ENCODE measurements around the gene SPACA9. TPM values are rescaled to one million over a fixed set of nuclear protein-coding genes. Genes with fewer than 3 reads are reported as not detected.

The SPACA9 gene
- total RNA-seq, 2 donors from 2014 or later: 1.1 to 2.7 TPM

GRCh38 chr9:132905726-132906125 is 27.0 kb downstream of the SPACA9 start:
- Histone ChIP-seq H3K27ac (no peak overlapping the region), H3K4me1 (no peaks in the 10 kb centered on the region), H3K9ac (ENCODE audit: low read depth in 2 of 2, low read length in 2 of 2) (no peak overlapping the region), H3K9me3 (no peaks in the 10 kb centered on the region), H3K27me3 (no peaks in the 10 kb centered on the region), H3K36me3 (peaks cover 5% of the 10 kb centered on the region), H3K4me3 (no peak overlapping the region)
- TF ChIP-seq CTCF (IDR thresholded peaks at IDR 0.05): no peak
- intact Hi-C loops (cut with DNase I): no loop called here
- DNase-seq: no peak

GRCh38 chr9:132908635-132909034 is 29.9 kb downstream of the SPACA9 start:
- Histone ChIP-seq H3K4me1 (no peaks in the 10 kb centered on the region), H3K9me3 (no peaks in the 10 kb centered on the region), H3K4me3 (no peak overlapping the region), H3K36me3 (no peaks in the 10 kb centered on the region), H3K27me3 (no peaks in the 10 kb centered on the region), H3K9ac (ENCODE audit: low read depth in 2 of 2, low read length in 2 of 2) (no peak overlapping the region), H3K27ac (no peak overlapping the region)
- intact Hi-C loops (cut with DNase I): no loop called here
- no peak for TF ChIP-seq CTCF (IDR thresholded peaks at IDR 0.05)
- DNase-seq: no peak

- H3K27ac ChIP-seq: no peak overlapping the region
- no peak overlapping the region for H3K9ac ChIP-seq (ENCODE audit: low read depth in 2 of 2, low read length in 2 of 2)
- no peaks in the 10 kb centered on the region for H3K4me1 ChIP-seq
- H3K36me3 ChIP-seq: no peaks in the 10 kb centered on the region
- H3K9me3 ChIP-seq: no peaks in the 10 kb centered on the region
- TF ChIP-seq CTCF (IDR thresholded peaks at IDR 0.05): no peak
- intact Hi-C loops (cut with DNase I): no loop called here
- no peak overlapping the region for H3K4me3 ChIP-seq
- H3K27me3 ChIP-seq: no peaks in the 10 kb centered on the region
- no peak for DNase-seq
Measured at GRCh38 chr9:132909311-132909710, 30.6 kb downstream of the SPACA9 start.

GRCh38 chr9:132910376-132910775 is 31.7 kb downstream of the SPACA9 start:
- TF ChIP-seq CTCF (IDR thresholded peaks at IDR 0.05): no peak
- Histone ChIP-seq H3K4me3 (no peak overlapping the region), H3K9ac (ENCODE audit: low read depth in 2 of 2, low read length in 2 of 2) (no peak overlapping the region), H3K9me3 (no peaks in the 10 kb centered on the region), H3K27me3 (no peaks in the 10 kb centered on the region), H3K27ac (no peak overlapping the region), H3K36me3 (no peaks in the 10 kb centered on the region), H3K4me1 (no peaks in the 10 kb centered on the region)
- intact Hi-C loops (cut with DNase I): no loop called here
- no peak for DNase-seq

GRCh38 chr9:132912131-132912530 is 33.4 kb downstream of the SPACA9 start:
- Histone ChIP-seq H3K9ac (ENCODE audit: low read depth in 2 of 2, low read length in 2 of 2) (no peak overlapping the region), H3K4me1 (no peaks in the 10 kb centered on the region), H3K4me3 (no peak overlapping the region), H3K36me3 (no peaks in the 10 kb centered on the region), H3K27ac (no peak overlapping the region), H3K27me3 (no peaks in the 10 kb centered on the region), H3K9me3 (no peaks in the 10 kb centered on the region)
- TF ChIP-seq CTCF (IDR thresholded peaks at IDR 0.05): no peak
- intact Hi-C loops (cut with DNase I): no loop called here
- no peak for DNase-seq

- Histone ChIP-seq H3K27me3 (no peaks in the 10 kb centered on the region), H3K9ac (ENCODE audit: low read depth in 2 of 2, low read length in 2 of 2) (no peak overlapping the region), H3K9me3 (no peaks in the 10 kb centered on the region), H3K4me1 (no peaks in the 10 kb centered on the region), H3K27ac (no peak overlapping the region), H3K36me3 (peaks cover 3% of the 10 kb centered on the region), H3K4me3 (no peak overlapping the region)
- no peak for TF ChIP-seq CTCF (IDR thresholded peaks at IDR 0.05)
- intact Hi-C loops (cut with DNase I): no loop called here
- DNase-seq: no peak
Measured at GRCh38 chr9:132914924-132915323, 36.2 kb downstream of the SPACA9 start.

Data from colonic mucosa (tissue), 4 donors.